SIG-M5 (cell line): Measurements from ENCODE around the gene MAZ.
"Not testable (repeated sequence)": the region's sequence is repeated elsewhere in the genome, so short reads cannot be mapped to it uniquely, and the experiment has no call there.

Experiments
- DNase-seq: peaks from one replicate; lab custom pipeline; 2025; lab: John Stamatoyannopoulos, UW

The MAZ gene

GRCh38 chr16:29806099-29806579 is at the start of gene MAZ:
TSS of gene MAZ (plus strand) at chr16:29806529. CDS start at chr16:29806702, 173 bp downstream.
- no peak for DNase-seq

GRCh38 chr16:29756654-29757053 is 49.7 kb upstream of the MAZ start:
- no peak for DNase-seq

- not testable (repeated sequence) for DNase-seq
Observed at GRCh38 chr16:29757086-29757485, 49.2 kb upstream of the MAZ start.

GRCh38 chr16:29757950-29758466 is 48.3 kb upstream of the MAZ start:
- no peak for DNase-seq

- no peak for DNase-seq
Observed at GRCh38 chr16:29760567-29761279, 45.6 kb upstream of the MAZ start.

- DNase-seq: not testable (repeated sequence)
Observed at GRCh38 chr16:29761280-29761651, 45.1 kb upstream of the MAZ start.

- DNase-seq: no peak
Observed at GRCh38 chr16:29761882-29762281, 44.4 kb upstream of the MAZ start.

GRCh38 chr16:29763326-29763725 is 43.0 kb upstream of the MAZ start:
- DNase-seq: no peak

GRCh38 chr16:29765167-29766032 is 40.9 kb upstream of the MAZ start:
- DNase-seq: no peak

GRCh38 chr16:29766571-29766970 is 39.8 kb upstream of the MAZ start:
- no peak for DNase-seq

GRCh38 chr16:29767062-29767461 is 39.3 kb upstream of the MAZ start:
- DNase-seq: no peak

- no peak for DNase-seq
Observed at GRCh38 chr16:29769507-29769906, 36.8 kb upstream of the MAZ start.

GRCh38 chr16:29770250-29770929 is 35.9 kb upstream of the MAZ start:
- DNase-seq: no peak

- DNase-seq: not testable (repeated sequence)
Observed at GRCh38 chr16:29772330-29772729, 34.0 kb upstream of the MAZ start.

GRCh38 chr16:29774730-29775129 is 31.6 kb upstream of the MAZ start:
- no peak for DNase-seq

- DNase-seq: no peak
Observed at GRCh38 chr16:29775742-29776408, 30.5 kb upstream of the MAZ start.

- DNase-seq: no peak
Observed at GRCh38 chr16:29777576-29778350, 28.6 kb upstream of the MAZ start, which contains the start of gene ZG16. TSS of gene ZG16 (plus strand) at chr16:29778256. CDS start at chr16:29779267, 1,011 bp downstream.

- DNase-seq: no peak
Observed at GRCh38 chr16:29779474-29779873, 26.9 kb upstream of the MAZ start.

- not testable (repeated sequence) for DNase-seq
Observed at GRCh38 chr16:29783094-29783953, 23.0 kb upstream of the MAZ start.

GRCh38 chr16:29784157-29784556 is 22.2 kb upstream of the MAZ start:
- DNase-seq: no peak
